Upper lobe of right lung (tissue), 1 donor: ENCODE measurements around the gene FAM163A. TPM values are rescaled to one million over a fixed set of nuclear protein-coding genes. Genes with fewer than 3 reads are reported as not detected.
"Not testable (repeated sequence)": the region's sequence is repeated elsewhere in the genome, so short reads cannot be mapped to it uniquely, and the experiment has no call there.

ENCODE experiments used
- ATAC-seq: fragments of 200-7000 bp; cut with Tn5 transposase; one replicate; pipeline ENCODE4 v1.9.1; 2020; ENCODE audit warnings: mild to moderate bottlenecking, moderate library complexity
- DNase-seq: peaks from one replicate; pipeline ENCODE4 v3.0.0-alpha.2; 2020
- H3K27ac ChIP-seq: fragments of 200-600 bp; one replicate; pipeline ENCODE4 v1.8.0; 2022
- H3K27me3 ChIP-seq: fragments of 200-600 bp; one replicate; pipeline ENCODE4 v1.8.0; 2022; ENCODE audit warnings: mild to moderate bottlenecking
- H3K36me3 ChIP-seq: fragments of 200-600 bp; one replicate; pipeline ENCODE4 v1.8.0; 2022
- H3K4me1 ChIP-seq: fragments of 200-600 bp; one replicate; pipeline ENCODE4 v1.8.0; 2022
- H3K4me3 ChIP-seq: fragments of 200-600 bp; one replicate; pipeline ENCODE4 v1.8.0; 2022; ENCODE audit warnings: mild to moderate bottlenecking
- H3K9me3 ChIP-seq: fragments of 200-600 bp; one replicate; pipeline ENCODE4 v1.8.0; 2022
- intact Hi-C: fragments of 100-400 bp; cut with DNase I; formaldehyde crosslinking; loops from one replicate; pipeline ENCODE4 v1.11.0; 2022
- total RNA-seq: library from RNA; stranded (reverse); fragmentation: NEBNext Ultra II Directional; extraction: Animal tissue kit (Norgen Biotek cat#: 25700); gene quantifications from one replicate; pipeline ENCODE4 v1.2.1, GENCODE V29; 2021
- TF ChIP-seq, protein P1 (sequence below): fragments of 200-600 bp; IDR thresholded peaks from one replicate; pipeline ENCODE4 v1.8.0; 2022; ENCODE audit warnings: antibody characterized with exemption
- donor health status: DM: no; HTN: yes; CAD: no; lungs with severe emphysema.

Gene FAM163A
- total RNA-seq, 1 donor from 2014 or later: not detected

DNA sequence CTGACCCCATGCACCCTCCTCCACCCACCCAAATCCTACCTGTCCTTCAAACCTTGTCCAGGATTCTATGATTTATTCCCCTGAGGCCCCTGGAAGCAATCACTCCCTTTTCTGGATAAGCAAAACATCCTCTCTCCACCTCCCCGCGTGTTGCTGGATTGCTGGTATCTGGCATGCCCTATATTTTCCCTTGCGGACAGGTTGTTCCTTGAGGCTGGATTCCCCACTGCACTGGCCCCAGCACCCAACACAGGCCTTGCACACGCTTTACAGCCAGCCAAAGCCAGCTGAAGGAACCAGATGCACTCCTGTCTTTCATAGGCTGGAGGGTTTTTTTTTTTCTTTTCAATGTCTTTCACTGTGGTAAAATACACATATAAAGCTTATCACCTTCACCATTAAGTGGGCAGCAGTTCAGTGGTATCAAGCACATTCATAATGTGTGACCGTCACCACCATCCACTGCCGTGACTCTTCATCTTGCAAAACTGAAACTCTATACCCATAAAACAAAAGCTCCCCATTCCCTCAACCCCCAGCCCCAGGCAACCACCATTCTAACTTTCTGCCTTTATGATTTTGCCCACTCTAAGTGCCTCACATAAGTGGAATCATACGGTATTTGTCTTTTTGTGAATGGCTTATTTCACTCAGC, 83.7 kb downstream of the FAM163A start:
- intact Hi-C loops: no loop called here
- H3K4me1 ChIP-seq: no peaks in the 10 kb centered on the region
- H3K36me3 ChIP-seq: no peaks in the 10 kb centered on the region
- H3K27ac ChIP-seq: no peak overlapping the region
- no peak overlapping the region for H3K4me3 ChIP-seq
- TF ChIP-seq, protein P1, sequence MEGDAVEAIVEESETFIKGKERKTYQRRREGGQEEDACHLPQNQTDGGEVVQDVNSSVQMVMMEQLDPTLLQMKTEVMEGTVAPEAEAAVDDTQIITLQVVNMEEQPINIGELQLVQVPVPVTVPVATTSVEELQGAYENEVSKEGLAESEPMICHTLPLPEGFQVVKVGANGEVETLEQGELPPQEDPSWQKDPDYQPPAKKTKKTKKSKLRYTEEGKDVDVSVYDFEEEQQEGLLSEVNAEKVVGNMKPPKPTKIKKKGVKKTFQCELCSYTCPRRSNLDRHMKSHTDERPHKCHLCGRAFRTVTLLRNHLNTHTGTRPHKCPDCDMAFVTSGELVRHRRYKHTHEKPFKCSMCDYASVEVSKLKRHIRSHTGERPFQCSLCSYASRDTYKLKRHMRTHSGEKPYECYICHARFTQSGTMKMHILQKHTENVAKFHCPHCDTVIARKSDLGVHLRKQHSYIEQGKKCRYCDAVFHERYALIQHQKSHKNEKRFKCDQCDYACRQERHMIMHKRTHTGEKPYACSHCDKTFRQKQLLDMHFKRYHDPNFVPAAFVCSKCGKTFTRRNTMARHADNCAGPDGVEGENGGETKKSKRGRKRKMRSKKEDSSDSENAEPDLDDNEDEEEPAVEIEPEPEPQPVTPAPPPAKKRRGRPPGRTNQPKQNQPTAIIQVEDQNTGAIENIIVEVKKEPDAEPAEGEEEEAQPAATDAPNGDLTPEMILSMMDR: no peak
- H3K9me3 ChIP-seq: no peaks in the 10 kb centered on the region
- no peaks in the 10 kb centered on the region for H3K27me3 ChIP-seq
- DNase-seq (no peak), ATAC-seq (no peak)

DNA sequence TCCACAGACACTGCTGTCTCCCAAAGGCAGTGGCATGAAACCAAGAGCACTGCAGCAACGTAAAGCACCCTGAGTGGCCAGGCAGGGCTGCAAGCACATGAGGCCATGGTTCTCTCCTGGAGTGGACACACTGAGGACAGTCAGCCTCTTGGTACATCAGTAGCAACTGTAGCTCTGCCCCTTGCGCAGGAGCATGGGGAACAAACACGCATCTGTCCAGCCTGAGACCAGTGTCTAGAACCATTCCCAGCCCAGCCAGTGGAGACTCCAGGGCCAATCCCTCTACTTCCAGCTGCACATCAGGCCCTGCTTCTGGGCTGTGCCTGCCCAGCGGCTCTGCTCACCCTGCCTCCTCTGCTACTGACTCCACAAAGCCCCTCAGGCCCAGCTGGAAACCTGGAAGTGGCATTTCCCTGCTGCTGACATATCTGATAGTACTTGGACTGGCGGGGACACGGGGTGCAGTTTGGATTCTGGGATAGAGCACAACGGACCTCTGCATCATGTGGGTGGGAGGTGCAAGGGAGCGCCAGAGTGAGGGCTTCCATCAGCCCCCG, 85.5 kb downstream of the FAM163A start:
- Histone ChIP-seq H3K4me3 (no peak overlapping the region), H3K36me3 (no peaks in the 10 kb centered on the region), H3K27ac (no peak overlapping the region), H3K27me3 (no peaks in the 10 kb centered on the region), H3K9me3 (no peaks in the 10 kb centered on the region), H3K4me1 (no peaks in the 10 kb centered on the region)
- ATAC-seq (no peak), DNase-seq (no peak)
- intact Hi-C loops: no loop called here
- TF ChIP-seq, protein P1: no peak

DNA sequence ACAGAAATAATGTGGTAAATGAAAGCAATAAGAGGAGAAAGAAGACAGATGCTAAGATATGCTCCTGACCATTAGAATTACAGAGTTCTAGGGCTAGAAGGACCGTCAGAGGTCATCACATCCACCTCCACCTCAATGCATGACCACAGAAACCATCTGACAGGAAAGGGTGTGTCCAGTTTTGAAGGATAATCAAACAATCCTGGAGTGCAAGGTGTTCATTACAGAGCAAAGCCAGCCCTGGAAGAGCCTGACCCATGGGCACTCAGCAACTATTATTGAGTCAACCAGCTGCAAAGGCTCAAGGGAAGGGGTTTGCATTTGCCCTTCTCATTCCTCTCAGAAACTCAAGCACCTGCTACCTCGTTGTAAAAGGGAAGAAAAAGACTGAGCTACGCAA, 88.1 kb downstream of the FAM163A start:
- Histone ChIP-seq H3K27me3 (no peaks in the 10 kb centered on the region), H3K36me3 (no peaks in the 10 kb centered on the region), H3K9me3 (no peaks in the 10 kb centered on the region), H3K27ac (no peak overlapping the region), H3K4me1 (no peaks in the 10 kb centered on the region), H3K4me3 (no peak overlapping the region)
- TF ChIP-seq, protein P1: no peak
- ATAC-seq (peak; percentile 68), DNase-seq (no peak)
- intact Hi-C loops: no loop called here

DNA sequence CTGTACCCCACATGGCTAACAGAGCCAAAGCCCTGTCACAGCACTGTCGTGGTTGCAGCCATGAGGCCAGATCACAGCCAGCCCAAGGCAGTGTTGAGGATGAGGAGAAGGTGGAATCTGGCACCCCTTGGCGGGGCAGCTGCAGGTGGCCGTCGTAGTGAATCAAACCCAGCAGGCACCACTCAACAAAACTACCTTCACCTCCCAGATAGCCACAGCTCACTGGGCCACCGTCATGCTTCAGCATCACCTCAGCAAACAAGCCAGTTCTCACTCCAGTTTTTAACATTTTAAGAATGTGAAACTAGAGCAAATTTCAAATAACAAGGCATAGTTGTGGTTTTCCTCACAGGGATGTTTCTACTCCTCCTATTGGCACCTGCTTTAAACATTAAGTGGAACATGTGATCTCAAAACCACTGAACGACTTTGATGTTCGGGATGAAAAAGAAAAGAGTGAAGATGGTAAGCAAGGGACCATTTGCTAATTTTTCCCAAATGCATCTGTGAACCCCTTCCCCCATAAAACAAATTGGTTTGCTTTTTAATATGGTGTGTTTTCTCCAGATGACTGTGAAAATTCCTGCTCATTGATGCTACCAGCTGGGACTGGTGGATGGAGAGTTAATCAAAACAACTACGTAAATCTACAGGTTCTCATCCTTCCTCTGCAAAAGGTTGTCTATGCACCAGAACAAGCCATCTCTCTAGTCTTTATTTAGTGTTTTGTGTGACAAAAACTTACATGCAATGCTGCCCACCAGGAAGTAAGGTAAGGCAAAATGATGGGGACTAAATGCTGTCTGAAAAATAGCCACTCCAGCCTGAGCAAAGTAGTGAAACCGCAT, 89.0 kb downstream of the FAM163A start:
- intact Hi-C loops: no loop called here
- Histone ChIP-seq H3K4me1 (no peaks in the 10 kb centered on the region), H3K4me3 (no peak overlapping the region), H3K27ac (no peak overlapping the region), H3K36me3 (no peaks in the 10 kb centered on the region), H3K27me3 (no peaks in the 10 kb centered on the region), H3K9me3 (no peaks in the 10 kb centered on the region)
- peak; percentile 13 for ATAC-seq
- no peak for DNase-seq
- TF ChIP-seq, protein P1: no peak

DNA sequence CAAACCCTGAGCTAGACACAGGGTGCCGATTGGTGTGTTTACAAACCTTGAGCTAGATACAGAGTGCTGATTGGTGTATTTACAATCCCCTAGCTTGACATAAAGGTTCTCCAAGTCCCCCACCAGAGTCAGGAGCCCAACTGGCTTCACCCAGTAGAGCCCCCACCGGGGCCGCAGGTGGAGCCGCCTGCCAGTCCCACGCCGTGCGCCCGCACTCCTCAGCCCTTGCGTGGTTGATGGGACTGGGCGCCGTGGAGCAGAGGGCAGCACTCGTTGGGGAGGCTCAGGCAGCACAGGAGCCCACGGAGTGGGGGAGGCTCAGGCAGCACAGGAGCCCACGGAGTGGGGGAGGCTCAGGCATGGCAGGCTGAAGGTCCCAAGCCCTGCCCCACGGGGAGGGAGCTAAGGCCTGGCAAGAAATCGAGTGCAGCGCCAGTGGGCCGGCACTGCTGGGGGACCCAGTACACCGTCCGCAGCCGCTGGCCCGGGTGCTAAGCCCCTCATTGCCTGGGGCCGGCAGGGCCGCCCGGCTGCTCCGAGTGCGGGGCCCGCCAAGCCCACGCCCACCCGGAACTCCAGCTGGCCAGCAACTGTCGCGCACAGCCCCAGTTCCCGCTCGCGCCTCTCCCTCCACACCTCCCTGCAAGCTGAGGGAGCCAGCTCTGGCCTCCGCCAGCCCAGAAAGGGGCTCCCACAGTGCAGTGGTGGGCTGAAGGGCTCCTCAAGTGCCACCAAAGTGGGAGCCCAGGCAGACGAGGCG, 93.8 kb downstream of the FAM163A start:
- H3K4me1 ChIP-seq, H3K27me3 ChIP-seq, ATAC-seq, DNase-seq, H3K27ac ChIP-seq, H3K9me3 ChIP-seq, H3K36me3 ChIP-seq, intact Hi-C loops, H3K4me3 ChIP-seq: not testable (repeated sequence)
